ENCODE measurements around the gene MRAS. TPM values are rescaled to one million over a fixed set of nuclear protein-coding genes. Genes with fewer than 3 reads are reported as not detected.

The MRAS gene
- polyA plus RNA-seq, 3 donors = 28.7 to 31.7 (median 30.8) TPM

DNA sequence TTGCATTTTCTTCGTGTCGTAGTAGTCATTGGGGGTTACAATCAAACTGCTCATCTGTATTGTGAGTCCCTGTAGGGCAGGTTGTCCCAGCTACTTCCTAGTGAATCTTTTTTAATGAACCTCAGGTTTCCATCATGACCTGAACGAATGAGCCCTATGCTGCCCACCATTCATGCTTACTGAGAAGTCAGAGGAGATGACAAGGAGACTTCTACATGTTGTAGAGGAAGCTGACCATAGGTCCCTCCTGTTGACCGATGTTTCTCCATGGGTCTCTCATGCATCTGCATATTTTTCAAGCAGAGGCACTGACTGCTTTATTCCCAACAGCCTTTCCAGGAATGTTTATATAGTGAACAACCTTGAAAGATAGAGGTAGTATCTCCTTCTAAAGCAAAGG lies 13.8 kb upstream of the MRAS start:
- no peak for DNase-seq

DNA sequence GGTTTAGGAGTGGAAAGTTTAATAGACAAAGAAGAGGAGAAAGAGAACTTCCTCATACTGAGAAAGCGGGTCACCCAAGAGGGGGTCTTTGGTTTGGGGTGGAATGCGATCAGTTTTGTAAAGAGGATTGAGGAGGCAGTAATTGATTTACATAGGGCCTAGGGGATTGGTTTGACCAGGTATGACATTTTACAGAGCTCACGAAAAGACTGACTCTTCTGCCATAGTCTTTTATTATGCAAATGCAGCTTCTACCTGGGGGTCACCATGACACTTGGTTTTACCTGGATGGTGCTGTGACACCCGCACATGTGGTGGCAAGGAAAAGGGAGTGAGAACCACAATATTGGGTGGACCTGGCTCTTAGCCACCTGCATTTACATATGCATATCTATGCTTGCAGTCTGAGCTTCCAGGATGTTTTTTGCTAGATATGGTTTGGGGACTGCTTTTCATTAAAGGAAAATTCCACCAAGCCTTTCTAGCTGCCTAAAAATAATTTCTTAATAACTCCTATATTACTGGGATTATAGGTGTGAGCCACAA lies 11.9 kb upstream of the MRAS start:
- no peak for DNase-seq

DNA sequence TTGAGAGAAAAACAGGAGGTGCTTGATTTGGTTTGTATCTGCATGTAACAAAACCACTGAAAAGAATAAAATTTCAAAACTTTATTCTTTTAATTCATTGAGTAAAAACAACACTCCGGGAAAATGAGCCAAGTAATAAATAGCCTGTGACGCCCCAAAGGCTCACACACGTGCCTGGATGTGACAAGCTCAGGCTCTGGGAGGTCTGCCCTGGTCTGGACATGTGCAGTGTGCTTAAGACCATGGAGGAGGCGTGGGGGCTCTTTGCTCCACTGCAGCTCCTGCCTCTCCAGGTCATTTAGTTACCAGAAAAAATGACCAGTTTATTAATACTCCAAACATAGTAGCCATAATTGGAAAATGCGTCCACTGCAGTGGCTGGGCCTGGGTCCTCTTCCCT lies 10.1 kb upstream of the MRAS start:
- no peak for DNase-seq

DNA sequence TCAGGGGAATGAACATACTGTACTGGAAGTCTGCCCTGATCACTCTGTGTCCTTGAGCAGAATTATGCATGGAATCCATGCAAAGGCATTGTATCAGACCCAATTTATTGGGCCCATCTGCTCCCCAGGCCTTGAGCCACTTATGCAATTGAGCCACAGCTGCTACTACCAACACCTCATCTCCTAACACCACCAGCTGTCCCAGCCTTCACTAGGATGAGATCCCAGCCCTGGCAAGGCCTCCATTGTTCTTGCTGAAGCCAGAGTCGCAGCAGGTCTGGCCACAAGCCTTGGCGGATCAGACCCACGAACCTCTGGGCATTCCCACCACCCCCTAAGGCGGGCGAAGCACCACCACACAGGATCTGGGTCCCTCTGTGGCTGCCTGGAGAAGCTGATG lies 9.6 kb upstream of the MRAS start:
- DNase-seq = no peak

DNA sequence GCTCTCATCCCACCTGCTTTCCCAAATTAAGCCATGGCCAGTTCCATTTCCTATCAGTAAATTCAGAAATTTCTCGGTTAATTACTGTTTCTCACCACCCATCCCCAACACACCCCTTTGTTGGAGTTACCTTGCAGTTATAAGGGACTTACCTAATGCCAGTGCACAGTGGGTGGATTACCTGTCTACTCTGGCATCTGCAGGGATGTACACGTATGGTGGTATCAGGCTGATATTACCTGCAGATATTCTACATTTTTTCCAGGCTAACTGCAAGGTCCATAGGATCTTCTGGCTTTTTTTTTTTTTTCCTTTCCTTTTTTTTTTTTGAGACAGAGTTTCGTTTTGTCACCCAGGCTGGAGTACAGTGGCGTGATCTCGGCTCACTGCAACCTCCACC lies 7.9 kb upstream of the MRAS start:
- no peak for DNase-seq

DNA sequence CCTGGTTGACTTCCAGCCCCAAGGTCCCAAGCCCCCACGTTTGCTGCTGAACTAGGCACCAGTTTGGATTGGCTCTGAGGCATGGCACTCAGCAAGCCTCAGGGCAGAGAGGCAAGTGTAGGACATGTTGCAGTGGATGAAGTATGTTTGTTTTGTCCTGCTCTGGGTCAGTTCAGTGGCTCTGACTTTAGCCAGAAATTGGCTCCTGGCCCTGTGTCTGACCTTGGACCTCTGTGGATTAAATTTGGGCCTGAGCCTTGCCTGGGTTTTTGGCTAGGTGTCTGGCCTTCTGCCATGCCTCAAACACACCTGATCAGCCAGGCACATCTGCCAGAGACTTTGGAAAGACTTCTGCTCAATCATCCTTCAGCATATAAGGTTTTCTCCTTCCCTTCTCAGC lies 3.6 kb upstream of the MRAS start:
- no peak for DNase-seq

DNA sequence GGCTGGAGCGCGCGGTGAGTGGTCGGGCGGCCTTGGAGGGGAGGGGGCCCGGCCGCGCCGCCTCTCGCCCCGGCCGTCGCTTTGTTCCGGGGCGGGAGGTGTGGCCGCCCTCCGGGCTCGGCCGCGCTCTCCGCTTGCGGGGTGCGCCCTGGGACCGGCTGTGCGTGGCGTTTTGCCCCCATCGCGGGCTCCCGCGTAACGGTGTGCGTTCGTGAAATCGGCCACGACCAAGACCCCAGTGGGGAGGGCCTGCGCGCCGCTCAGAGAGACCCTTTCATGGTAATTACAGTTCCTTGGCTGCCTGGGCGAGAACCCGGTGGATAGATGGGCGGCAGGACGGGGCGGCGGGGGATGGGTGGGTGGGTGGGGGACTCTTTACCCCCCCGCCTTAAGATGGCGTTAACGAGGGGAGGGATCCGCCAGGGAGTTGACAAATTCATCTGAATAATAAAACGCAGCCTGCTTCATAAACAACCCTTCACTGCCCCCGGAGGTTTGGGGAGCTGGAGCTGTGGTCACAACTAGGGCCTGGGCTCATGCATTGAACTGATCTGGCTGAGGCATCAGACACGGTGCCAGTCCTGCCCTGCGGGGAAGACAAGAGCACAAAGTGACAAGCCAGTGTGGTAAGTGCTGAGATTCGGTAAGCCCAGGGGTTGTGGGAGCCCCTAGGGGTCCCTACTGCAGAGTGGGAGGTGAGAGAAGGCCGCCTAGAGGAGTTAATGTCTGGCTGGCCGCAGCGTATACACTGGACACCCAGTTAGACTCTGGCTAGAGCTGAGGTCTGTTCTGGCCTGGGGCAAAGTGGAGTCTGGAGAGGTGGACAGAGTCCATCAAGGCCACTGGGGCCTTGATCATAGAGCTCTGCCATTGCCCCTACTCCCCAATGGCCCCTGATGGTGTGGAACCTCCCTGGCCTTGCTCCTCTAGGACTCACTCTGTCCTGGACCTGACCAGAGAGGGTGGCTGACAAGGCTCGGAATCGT lies 668 bp downstream of the MRAS start:
- DNase-seq = peak; percentile 23

DNA sequence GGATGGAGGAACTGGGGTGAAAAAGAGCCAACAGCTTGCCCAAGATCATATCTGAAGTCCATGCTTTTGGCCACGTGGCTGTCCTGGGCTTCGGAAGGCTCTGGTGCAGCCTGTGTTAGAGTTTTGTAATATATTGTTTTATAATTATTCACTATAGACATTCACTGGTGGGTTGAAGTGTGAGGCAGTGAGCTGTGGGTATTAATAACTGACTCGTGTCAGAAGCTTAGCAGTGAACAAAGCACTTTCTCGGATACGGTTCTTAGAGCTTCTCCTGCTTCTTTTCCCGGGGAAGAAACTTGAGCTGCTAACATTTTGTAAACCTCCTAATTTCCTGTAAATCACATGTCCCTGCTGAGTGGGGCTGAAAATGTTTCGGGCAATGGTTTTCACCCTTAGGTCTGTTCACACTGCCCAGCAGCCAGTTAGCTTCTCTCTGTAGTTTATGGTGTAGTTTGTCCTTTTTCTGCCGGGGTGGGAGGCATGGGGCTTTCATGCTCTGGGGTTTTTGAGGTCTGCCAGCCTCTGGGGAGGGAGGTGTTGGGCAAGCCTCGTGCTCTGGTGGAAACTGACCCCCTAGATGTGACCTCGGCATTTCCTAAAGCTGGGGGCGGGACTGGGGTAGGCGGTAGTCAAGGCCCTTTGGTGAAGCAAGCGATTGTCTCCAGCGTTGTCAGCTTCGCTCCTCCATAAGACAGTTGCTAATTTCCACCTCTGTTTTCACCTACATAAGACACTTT lies 1.7 kb downstream of the MRAS start:
- DNase-seq = peak; percentile 52

DNA sequence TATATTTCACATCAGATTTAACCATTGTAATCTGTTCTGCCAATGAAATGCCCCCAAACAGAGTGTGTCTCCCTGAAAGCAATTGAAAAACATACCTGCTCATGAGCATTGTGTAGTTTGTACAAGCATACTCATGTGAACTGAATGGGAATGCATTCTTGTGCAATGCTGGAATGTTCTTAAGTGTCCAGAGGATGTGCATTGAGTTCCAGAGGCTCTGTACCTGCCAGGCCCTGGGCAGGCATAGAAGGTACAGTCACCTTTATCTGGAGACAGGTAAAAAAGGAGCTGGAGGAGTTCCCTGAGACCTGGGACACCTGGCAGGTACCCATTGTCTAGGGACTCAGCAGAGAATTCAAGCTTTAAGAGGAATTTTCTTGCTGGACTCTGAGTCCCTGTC lies 2.8 kb downstream of the MRAS start:
- no peak for DNase-seq

DNA sequence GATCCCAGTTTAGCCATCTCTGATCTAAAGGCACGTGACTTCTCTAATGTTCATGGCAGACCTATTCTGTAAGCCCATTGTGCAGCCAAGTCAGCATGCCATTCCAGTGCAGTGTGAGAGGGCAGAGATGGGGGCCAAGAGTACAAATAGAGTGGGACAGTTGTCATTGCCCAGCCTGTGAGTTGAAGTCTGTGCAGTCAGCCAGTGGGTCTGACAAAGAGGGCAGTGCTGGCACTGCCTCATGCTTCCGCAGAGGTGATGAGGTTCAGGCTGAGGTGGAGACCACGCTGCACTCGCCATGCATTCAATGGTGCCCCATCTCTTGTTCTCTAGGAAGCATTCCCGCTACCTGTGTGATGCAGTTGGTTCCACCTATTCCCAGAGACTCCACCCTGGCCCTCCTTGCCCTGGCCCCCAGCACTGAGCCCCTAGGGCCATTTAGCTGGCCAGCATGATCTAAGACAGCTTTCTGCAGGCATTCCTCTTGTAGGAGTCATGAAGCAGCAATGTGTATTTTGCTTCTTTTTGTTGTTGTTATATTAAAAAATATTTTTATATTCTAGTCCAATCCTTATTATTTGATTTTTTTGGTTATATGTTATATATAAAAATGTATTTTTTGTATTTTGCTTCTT lies 3.7 kb downstream of the MRAS start:
- DNase-seq = no peak

DNA sequence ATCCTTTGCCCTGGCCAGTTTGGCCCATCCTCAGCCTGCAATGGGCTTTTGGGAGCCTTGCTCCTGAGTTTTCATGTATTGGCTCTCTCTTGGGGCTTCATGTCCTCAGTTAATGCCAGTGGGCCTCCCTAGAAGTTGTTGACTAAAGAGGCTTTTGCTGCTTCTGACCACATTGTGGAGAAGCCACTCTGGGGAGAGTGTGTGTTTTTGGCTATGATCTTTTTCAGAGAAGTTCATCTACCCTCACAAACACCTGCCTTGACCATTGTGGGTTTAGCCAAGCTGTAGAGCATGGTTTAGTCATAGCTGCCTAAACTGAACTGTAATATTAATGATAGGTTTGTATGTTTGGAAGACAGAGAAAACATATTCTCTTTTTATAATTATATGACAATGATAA lies 6.0 kb downstream of the MRAS start:
- DNase-seq = no peak

DNA sequence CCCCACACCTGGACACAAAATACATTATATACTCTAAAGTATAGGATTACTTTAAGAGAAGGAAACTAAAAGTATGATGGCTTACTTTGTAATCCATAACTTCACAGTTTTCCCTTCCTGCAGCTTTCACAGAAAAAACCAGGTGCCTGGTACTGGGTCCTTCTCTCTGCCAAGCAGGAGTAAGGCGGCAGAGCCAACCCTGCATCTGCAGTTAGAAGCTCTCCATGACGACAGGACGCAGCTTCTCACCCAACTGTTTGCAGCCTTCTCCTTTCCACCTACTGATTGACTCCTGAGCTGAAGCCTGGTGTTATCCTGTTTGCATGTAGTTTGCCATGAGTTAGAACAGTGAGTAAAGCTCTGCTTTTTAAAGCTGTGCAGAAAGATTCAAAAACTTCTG lies 6.7 kb downstream of the MRAS start:
- no peak for DNase-seq

DNA sequence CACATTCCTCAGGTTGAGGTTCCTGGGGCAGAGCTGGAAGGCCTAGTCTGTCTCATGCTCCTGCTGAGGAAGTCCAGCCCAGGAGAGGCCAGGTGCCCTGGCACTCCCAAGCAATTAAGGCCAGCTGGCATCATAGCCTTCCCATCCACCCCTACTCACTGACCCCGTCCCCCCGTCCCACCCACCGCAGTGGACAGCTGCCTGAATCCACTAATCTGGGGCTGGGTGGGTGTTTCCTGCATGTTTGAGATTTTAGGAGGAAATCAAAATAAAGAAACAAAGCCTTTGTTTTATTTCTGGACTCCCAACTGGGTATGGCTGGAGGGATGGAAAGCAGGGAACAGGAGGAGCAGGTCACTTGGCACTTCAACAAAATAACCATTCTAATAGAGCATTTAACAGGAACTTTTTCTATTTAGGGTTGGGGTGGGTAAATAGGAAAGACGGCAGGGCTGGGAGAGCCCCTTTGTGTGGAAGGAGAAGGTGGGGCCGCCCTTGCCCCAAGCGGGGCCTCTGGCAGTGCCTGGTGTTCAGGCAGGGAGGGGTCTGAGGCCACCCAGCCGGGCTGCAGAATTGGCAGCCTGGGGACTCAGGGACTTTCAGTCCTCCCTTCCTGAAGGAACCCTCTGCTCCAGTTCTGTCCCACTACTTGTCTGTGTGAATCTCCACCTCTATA lies 8.5 kb downstream of the MRAS start:
- no peak for DNase-seq

DNA sequence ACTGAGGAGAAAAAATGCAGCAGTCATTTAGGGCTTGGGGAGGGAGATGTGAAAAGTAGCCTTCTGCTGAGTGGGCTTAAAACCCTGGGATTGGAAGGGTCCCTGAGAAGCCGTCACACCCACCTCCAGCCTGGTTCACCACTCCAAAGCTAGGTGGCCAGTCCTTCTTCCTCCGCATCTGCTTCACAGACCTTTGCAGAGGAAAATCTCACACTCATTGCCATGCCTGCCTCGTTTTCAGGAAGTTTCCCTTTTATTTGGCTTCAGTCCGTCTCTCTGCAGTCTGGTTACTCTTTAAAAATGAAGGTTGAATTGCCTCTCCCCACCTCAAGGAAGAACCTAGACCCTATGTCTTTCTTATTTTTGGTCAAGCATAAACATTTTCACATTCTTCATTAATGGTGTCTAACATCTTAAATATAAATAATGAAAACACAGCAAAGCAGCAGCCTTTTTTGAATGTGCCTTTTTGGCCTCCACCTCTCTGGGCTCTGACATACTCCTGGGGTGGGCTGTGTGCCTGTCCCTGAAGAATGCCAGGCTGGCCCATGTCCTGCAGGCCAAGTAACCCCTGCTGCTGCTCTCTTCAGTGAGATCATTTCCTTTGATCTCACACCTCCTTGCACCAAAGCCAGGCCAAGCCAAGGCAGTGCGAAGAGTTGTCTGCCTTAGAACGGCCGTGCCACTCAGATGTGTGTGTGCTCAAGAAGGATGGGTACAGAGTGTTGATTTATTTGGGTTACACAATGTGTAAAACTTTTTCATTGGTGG lies 11.0 kb downstream of the MRAS start:
- DNase-seq = no peak

DNA sequence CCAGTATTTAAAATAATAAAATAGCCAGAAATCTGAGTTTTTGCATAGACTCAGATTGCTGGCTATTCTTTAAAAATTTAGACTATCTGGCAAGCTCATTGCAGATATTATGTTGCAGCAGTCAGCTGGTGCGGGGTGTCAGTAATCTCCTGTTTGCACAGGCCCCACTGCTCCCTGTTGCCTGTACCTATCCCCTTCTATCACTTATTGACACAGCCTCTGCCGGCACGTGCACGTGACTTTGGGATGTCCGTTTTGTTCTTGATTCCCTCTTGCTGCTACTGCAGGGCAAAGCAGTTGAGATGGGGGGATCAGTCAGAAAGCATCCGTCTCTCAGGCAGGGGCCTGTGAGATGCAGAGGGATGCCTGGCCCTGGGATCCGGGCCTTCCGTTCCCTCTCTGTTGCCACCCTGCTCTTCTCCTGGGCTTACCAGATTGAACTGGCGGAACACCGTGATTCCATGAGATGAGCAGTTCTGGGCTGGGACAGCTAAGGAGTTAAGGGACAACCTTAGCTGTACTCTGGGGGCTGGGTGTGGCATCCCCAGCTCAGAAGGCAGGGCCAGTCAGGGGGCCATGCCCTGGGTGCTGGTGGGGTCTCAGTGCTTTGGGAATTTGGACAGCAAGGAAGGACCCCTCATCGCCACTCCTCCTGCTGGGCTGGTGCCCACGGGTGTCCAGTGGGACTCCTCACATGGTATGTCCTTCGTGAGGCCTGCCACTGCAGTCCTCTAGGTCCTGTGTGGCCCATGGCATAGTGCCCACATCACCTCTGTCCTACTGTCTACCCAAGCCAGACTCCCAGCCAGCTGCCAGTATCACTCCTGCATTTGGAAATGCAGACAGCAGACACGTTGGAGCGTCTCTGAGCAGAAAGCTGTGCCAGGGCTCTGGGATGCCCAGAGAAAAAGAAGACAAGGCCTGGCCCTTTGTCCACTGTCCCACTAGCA lies 11.8 kb downstream of the MRAS start:
- DNase-seq = no peak

DNA sequence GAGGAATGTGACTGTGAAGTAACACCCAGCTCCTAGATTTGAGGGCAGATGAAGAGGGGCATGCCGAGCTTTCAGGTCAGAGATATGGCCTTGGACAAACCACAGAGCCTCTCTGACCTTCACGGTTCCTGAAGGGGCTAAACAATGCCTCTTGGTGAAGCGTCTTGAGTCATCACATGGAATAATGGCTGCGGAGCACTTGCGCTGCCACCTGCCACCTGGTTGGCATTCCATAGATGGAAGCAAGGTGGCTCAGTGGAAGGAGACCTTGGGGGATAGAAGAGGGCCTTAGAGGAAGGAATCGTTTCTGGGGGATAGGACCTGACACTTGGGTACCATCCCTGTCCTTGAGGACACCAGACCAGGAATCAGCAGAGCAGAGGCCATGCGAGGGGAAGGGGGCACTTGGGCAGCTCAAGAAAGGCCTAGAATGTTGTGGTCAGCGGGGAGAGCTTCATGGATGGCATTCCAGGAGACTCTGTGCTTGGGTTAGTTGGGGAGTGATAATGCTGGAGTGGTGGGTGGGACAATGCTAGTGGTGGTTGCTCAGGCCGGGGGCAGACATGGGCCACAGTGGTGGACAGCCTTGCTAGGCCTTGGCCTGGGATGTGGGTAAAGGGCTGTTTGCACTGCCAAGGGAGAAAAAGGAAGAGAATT lies 12.6 kb downstream of the MRAS start:
- no peak for DNase-seq

DNA sequence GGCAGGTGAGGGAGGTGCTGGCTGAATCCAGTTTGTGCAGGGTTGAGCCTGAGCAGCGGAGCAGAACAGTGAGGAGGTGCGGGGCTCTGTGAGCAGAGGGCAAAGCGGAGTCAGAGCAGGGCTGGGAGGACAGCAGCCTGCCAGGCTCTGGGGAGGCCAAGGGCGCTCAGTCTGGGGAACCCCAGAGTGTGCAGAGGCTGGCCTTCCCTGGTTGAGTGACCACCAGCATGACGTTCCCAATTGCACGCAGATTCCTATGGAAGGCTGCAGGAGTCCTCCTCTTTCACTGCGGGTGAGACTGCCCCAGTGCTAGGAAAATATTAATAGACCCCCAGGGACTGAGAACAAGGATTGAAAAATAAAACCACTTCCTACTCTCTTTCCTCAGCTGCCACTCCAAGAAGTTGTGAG lies 13.2 kb downstream of the MRAS start:
- peak; percentile 67 for DNase-seq

DNA sequence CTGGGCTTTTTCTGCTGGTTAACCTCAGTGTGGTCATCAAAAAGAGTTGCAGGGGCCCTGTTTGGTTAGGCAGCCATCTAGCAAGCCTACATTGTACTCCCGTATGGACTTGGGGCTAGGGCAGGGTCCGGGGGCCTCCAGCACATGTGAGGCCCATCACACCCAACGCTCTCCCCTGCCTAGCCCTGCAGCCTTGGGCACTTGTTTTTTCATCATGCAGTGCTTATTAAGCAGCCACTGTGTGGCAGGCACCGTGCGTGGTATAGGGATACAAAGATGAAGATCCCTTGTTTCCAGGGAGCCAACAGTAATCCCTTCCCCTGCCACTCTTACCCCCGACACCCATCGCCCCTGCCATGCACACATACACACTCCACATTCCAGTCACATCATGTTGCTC lies 14.2 kb downstream of the MRAS start:
- DNase-seq = no peak

DNA sequence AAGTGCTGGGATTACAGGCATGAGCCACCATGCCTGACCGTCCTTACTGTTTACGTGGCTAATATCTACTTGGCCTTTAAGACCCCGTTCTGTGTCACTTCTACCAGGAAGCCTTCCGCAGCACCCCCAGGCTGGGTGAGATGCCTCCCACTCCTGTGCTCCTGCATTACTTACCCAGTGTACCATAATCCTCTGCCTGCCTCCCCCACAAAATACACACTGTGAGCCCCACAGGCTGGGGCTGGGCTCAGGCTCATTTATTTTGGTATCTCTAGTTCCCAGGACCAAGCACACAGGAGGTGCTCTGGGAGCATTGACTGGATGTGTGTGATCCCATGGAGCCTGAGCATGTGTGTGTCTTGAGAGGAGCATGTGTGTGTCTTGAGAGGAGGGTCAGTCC lies 14.9 kb downstream of the MRAS start:
- no peak for DNase-seq

Measured in renal pelvis (tissue), 4 donors.